Measurements from ENCODE around the gene TFDP2.

DNA sequence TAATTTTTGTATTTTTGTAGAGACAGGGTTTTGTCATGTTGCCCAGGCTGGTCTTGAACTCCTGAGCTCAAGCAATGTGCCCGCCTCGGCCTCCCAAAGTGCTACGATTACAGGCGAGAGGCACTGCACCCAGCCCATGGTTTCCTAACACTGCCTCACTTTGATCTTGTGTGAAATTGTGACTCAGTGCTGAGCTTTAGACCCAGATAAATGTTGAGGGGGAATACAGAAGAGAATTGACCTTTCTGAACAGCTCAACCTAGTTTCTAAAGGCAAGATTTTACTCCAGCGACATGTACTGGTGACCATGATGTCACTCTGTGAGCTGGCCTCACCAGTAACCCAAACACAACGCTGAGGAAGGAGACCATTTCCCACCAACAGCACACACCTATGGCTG is 199.4 kb downstream of the TFDP2 start:
- TF ChIP-seq CTCF (IDR thresholded peaks at IDR 0.05) = no peak
- no peak for TF ChIP-seq POLR2A (IDR thresholded peaks at IDR 0.05)
